Activated T-cell treated with anti-CD3 and anti-CD28 coated beads for 24 hours (primary cell): ENCODE results near the gene CUX1.

Experiments used
- DNase-seq: peaks from one replicate; pipeline ENCODE4 v3.0.0-alpha.2; 2020; ENCODE audit warnings: low read depth

CUX1 gene

GRCh38 chr7:101896316-101896715, 78.9 kb downstream of the CUX1 start:
- DNase-seq, result no peak

DNA sequence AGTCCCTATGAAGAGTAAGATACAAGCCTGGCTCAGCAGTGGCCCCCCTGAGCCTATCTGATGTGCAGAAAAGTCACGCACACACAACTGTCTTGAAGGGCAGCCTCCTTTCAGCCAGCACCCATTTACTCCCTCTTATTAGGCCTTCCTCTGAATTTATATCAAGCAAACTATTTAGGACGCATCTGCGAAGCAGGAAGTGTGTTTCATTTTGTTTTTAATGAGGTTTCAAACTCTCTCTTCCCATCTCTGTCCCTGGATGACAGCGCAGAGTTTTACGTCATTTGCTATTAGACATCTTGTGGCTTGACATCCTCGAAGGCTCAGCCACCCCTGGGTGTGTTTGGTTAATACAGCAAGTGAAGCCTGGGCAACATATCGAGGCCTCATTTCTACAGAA, 79.5 kb downstream of the CUX1 start:
- DNase-seq, result no peak

DNA sequence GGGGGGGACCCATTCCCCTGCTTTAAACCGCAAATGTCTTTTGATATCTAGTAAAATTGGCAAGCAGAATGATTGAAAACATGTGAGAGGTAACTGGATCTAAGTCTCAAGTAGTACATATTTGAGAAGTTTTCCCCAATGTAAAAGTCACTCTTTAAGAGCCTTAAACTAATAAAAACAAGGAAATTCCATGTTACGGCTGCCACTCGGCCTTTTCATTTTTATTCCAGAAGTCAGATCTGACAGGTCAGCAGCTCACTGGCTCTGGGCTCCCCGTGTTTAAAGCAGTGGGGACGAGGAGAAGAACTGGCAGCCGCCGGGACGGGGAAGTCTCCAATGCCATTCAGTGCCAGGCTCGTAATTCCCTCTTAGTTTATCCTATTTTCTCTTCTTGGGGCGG, 80.7 kb downstream of the CUX1 start:
- no peak for DNase-seq

DNA sequence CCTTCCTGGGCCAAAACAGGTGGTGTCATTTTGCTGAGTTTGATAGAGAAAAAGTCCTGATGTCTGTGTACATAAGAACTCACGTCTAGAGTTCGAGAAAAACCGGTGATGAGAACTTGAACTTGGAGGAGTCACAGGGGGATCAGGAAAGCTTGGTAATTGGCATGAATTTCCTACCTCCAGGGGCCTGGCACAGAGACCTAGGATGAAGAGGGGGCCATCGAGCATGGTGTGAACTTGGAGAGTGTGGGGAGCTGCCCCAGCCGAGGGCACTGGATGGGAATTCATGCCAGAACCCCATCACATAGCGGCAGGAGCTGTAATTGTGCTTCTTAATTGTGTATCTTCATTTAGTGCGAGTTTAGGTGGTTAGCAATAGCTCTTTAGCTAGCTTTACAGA, 82.2 kb downstream of the CUX1 start:
- DNase-seq, result no peak

GRCh38 chr7:101900103-101900502, 82.7 kb downstream of the CUX1 start:
- no peak for DNase-seq

GRCh38 chr7:101901661-101902491, 84.5 kb downstream of the CUX1 start:
- no peak for DNase-seq

- no peak for DNase-seq
These were observed 85.5 kb downstream of the CUX1 start for GRCh38 chr7:101902680-101903514.

DNA sequence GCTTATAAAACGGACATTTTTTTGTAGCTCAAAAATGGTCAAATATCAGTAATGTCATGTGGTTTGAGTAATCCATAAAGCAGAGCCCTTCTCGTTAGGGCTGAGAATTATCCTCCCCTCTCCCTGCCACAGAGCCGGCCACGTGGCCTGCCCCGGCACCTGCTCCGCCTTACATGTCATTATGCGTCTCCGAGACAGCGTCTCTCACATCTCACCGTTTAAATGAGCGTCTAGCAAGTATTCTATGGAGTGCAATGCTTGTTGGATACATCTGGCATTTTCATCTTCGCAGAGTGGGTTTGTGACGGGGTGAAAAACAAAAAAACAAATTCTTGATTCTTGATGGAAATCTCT, 86.1 kb downstream of the CUX1 start:
- DNase-seq, result no peak

- DNase-seq, result no peak
These were observed 86.6 kb downstream of the CUX1 start for GRCh38 chr7:101904019-101904418.

DNA sequence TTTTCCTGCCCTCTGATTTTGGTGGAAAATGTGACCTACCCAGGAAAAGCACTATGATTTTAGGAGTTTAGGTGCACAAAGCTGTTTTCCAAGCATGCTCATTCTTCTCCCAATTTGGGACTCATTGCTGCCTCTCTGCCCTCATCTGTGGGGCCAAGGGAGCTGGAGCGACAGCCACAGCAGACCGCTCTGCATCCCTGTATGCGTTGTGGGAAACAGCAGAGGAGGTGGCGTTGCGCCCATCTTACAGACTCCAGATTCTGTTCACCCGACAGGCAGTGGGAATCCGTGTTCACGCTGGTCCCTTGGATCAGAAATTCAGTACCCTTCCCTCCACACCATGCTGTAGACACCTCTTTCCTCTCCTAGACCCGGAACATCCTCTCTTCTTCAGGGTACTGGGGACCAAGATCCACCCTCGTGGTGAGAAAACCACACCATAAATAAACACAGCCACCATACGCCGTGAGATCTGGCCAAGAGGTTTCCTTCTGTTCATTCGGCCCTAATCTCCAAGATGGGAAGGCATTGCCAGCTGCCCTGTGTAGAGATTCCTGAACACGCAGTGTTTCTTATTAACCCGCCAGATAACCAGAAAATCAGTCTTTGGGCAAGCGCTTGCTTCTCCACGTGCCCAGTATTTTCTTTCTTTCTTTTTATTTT, 87.9 kb downstream of the CUX1 start:
- no peak for DNase-seq

DNA sequence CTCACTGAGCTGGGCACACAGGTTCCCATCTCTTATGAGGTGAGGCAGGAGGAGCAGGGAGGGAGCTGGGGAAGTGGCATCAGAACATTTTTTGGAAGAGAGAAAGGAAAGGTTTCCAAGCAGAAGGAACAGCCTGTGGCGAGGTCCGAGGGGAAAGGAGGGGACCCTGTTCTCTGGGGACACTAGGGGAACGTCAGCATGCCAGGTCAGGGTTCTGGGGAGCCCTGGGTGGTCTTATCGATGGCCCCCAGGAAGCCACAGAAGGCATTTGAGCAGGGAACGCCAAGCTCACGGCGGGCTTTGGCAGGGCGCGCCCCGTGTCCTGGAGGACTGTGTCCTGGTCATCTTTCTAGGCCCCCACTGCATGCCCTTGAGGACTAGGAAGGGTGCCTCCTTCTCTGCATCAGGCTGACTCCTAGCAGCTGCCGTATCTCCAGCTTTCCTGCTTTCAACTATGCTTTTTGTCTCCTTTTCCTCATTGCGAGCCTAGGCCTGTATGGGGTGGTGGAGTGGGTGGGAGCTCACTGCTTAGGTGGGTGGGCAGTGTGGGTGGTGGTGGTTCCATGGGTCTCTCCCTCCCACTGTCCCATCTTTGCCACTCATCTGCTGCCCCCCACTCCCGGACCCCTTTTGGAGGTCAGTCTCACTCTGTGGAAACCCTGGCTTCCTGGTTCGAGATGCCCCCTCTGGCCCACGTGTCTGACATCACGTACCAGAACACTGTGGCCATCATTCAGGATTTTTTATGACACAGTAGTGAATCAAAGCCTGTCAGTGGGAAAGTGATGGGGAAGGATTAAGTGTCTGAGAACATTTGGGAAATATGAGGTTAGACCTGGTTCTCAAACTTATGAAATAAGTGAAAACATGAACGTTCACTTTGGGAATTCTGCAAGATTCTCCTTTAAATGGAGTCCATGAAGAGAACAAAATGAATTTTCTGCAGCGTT, 89.1 kb downstream of the CUX1 start:
- DNase-seq, result no peak

DNA sequence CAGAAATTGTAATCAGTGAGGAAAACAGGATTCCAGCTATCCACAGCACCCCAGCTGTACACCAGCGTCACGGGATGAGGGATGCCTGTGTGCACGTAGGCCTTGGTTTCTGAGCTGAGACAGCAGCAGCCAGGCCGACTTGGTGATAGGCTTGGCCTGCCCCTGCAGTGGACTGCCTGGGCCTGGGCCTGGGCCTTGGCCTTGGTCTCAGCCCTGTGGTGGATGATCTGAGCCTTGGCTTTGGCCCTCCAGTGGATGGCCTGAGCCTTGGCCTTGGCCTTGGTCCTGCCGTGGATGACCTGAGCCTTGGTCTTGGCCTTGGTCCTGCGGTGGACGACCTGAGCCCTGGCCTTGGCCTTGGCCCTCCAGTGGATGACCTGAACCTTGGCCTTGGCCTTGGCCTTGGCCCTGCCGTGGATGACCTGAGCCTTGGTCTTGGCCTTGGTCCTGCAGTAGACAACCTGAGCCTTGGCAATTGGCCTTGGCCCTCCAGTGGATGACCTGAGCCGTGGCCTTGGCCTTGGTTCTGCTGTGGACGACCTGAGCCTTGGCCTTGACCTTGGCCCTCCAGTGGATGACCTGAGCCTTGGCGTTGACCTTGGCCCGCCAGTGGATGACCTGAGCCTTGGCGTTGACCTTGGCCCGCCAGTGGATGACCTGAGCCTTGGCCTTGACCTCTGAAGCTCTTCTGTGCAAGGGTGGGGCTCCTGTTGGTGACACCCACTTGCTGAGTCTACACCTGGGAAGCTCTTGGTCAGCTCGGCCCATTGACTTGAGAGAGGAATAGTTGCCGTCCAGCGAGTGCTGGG, 93.8 kb downstream of the CUX1 start:
- DNase-seq, result no peak

DNA sequence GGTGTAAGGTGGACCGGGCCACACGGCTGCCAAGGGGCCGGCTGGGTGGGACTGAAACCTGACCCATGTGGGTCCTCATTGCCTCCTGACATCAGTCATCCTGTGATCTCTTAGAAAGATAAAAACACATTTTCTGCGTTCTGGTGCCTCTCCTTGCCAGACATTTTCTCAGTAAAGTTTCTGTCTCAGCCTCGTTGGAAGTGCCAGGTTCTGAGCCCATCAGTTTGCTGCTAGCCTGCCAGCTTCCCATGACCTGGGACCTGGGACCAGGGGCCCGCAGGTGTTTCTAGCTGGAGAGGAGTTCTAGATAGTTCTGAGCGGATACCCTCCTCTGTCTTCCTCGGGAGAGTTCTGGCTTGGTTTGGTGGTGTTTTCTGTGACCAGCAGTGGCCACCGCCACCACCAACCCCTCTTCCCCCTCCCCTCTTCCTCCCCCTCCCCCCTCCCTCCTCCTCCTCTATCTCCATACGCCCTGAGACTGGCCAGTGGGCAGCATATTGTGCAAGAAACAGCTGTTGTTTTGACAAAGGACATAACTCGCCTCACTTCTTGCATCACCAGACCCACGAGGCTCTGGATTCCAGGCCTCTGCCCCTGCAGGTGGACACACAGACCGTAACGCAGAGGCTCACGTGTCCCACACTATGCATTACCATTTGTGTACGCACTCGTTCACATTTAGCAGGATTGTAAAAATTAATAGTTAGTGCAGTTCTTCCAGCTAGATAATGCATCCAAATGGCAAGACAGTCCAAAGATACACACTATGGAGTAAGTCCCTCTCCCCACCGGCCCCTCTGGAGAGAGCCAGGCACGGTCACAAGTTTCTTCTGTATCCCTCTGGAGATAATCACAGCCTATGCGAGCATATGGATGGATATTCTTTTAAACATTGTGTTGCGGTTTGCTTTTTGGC, 94.6 kb downstream of the CUX1 start:
- DNase-seq, result no peak

DNA sequence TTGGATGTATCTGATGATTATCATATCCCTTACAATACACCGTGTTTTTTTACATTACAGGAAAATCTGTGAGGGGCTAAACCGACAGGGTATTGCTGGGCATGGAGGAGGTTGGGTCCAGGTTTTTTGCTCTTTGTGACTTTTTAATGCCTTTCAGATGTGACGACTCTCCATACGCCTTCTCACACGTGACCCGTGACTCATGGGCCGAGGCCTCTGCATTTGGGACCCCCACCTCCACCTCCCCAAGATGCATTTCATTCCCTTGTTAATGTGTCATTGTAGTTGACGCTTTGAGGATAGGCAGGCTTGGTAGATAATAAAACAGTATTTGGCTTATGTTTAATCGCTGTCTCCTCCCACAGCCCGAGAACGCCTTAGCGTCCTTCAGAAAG, 95.3 kb downstream of the CUX1 start:
- no peak for DNase-seq

GRCh38 chr7:101913247-101913721, 95.9 kb downstream of the CUX1 start:
- no peak for DNase-seq

- no peak for DNase-seq
These were observed 96.4 kb downstream of the CUX1 start for GRCh38 chr7:101913851-101914250.

DNA sequence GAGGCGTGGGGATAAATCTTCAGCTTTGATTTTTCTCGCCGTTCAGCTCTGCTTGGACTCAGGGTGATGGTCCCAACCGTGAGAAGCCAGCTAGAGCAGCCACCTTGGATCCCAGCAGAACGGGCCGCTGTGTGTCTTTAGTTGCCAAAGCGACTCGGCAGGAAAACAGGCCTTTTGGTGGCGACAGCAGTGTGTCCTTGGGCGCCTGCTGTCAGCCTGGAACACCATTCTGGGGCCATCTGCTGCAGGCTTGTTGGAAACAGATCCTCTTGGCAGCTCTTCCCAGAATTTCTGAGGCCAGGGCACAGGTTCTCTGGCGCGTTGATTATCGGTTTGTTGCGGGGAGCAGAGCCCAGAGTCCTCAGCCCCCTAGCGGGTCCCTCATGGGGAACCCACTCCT, 97.6 kb downstream of the CUX1 start:
- no peak for DNase-seq

DNA sequence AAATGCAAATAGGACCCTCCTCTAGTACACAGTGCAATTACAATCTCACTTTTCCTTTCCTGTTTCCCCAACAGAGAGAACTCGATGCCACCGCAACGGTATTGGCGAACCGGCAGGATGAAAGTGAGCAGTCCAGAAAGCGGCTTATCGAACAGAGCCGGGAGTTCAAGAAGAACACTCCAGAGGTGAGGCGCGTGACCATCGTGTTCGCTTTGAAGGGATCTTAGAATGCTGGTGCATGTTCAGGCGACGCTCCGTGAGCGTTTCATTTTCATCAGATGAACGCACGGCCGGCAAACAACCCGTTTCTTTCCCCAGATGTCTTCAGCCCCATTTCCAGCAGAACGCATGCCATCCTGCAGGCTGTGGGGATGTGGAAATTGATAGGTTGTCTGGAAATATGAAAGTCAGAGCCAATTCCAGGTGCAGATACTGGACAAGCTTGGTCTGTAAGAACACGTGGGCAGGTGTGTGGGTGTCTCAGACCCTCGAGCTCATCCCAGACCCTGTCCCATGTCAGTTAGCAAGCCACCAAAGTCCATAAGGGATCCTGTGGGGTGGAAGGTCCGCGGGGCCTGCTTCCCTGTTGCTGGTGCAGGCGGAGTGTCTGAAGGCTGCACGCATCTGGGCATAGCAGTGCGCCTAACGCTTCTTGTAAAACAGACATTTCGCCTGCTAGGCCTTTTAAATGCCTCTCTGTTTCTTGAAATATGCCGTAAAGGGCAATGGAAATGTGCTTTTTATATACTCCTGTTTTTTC, 98.8 kb downstream of the CUX1 start:
- no peak for DNase-seq

DNA sequence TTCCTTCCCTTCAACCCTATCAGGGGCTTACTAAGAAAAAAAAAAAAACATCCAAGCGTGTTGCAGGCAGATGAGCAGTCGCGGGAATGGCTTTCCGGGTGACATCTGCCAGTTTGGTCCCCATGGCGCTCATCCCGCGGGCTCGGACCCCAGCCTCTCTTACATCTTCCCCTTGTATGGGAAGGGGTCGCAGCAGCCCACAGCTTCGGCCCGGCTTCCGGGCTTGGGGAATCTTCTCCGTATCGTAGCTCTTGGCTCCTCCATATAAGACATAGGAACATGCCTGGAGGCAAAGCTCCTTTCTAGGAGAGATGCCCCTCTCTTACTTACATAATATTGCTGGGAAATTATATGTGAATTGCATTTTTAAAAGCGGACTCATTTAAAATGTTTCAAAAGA, 99.5 kb downstream of the CUX1 start:
- DNase-seq, result no peak
